H9 (cell line): ENCODE results near the gene CSTF3. TPM values are rescaled to one million over a fixed set of nuclear protein-coding genes. Genes with fewer than 3 reads are reported as not detected.

Experiments used
- DNase-seq: peaks from one replicate; pipeline ENCODE4 v3.0.0-alpha.2; 2017
- H2AFZ ChIP-seq: one replicate; pipeline ENCODE4 v1.6.1; 2013; ENCODE audit warnings: mild to moderate bottlenecking, low read length, control low read depth, moderate library complexity
- H2AK5ac ChIP-seq: 2 replicates; pipeline ENCODE4 v1.6.1; 2013; ENCODE audit warnings: low read length, control low read depth, mixed read lengths; ENCODE audit not compliant: insufficient read length
- H2BK120ac ChIP-seq: one replicate; pipeline ENCODE4 v1.6.1; 2013; ENCODE audit warnings: low read depth, mild to moderate bottlenecking, low read length, control low read depth, inconsistent platforms; ENCODE audit not compliant: poor library complexity, severe bottlenecking
- H2BK12ac ChIP-seq: 2 replicates; pipeline ENCODE4 v1.6.1; 2013; ENCODE audit warnings: low read length, control low read depth, mixed read lengths, low read depth; ENCODE audit not compliant: insufficient read length
- H2BK15ac ChIP-seq: 2 replicates; pipeline ENCODE4 v1.6.1; 2013; ENCODE audit warnings: low read depth, low read length, control low read depth
- H2BK20ac ChIP-seq: one replicate; pipeline ENCODE4 v1.6.1; 2013; ENCODE audit warnings: low read depth, mild to moderate bottlenecking, low read length, control low read depth, inconsistent platforms; ENCODE audit not compliant: poor library complexity, severe bottlenecking
- H2BK5ac ChIP-seq: 2 replicates; pipeline ENCODE4 v1.6.1; 2013; ENCODE audit warnings: low read length, control low read depth, mixed read lengths; ENCODE audit not compliant: insufficient read length
- H3K14ac ChIP-seq: 2 replicates; pipeline ENCODE4 v1.6.1; 2013; ENCODE audit warnings: low read length, control low read depth; ENCODE audit not compliant: insufficient read depth
- H3K18ac ChIP-seq: 2 replicates; pipeline ENCODE4 v1.6.1; 2013; ENCODE audit warnings: low read depth, mild to moderate bottlenecking, mixed read lengths, low read length, control low read depth; ENCODE audit not compliant: insufficient read length
- H3K23ac ChIP-seq: 2 replicates; pipeline ENCODE4 v1.6.1; 2013; ENCODE audit warnings: low read length, control low read depth, mixed read lengths, low read depth; ENCODE audit not compliant: insufficient read length
- H3K23me2 ChIP-seq: 2 replicates; pipeline ENCODE4 v1.6.1; 2013; ENCODE audit warnings: low read depth, mild to moderate bottlenecking, mixed read lengths, low read length, control low read depth; ENCODE audit not compliant: insufficient read length, poor library complexity, severe bottlenecking
- H3K27ac ChIP-seq: 2 replicates; pipeline ENCODE4 v1.5.1; 2013; ENCODE audit warnings: low read length, control low read depth, mixed read lengths, low read depth; ENCODE audit not compliant: insufficient read length
- H3K27me3 ChIP-seq: 2 replicates; pipeline ENCODE4 v1.6.1; 2013; ENCODE audit warnings: low read length, control low read depth, inconsistent platforms; ENCODE audit not compliant: insufficient read depth
- H3K4ac ChIP-seq: 2 replicates; pipeline ENCODE4 v1.6.1; 2013; ENCODE audit warnings: low read depth, mild to moderate bottlenecking, control low read depth, inconsistent platforms, low read length, moderate library complexity
- H3K4me1 ChIP-seq: 2 replicates; pipeline ENCODE4 v1.6.1; 2013; ENCODE audit warnings: low read length, control low read depth, inconsistent platforms; ENCODE audit not compliant: insufficient read depth
- H3K4me2 ChIP-seq: 2 replicates; pipeline ENCODE4 v1.6.1; 2013; ENCODE audit warnings: low read length, control low read depth, mixed read lengths; ENCODE audit not compliant: insufficient read length, insufficient read depth
- H3K56ac ChIP-seq: 2 replicates; pipeline ENCODE4 v1.6.1; 2013; ENCODE audit warnings: low read depth, mild to moderate bottlenecking, mixed read lengths, low read length, control low read depth; ENCODE audit not compliant: insufficient read length
- H3K79me1 ChIP-seq: 2 replicates; pipeline ENCODE4 v1.6.1; 2013; ENCODE audit warnings: low read depth, mild to moderate bottlenecking, moderate library complexity, low read length, control low read depth, inconsistent platforms; ENCODE audit not compliant: insufficient read depth, poor library complexity, severe bottlenecking
- H3K79me2 ChIP-seq: 2 replicates; pipeline ENCODE4 v1.6.1; 2013; ENCODE audit warnings: low read length, control low read depth, inconsistent platforms; ENCODE audit not compliant: insufficient read depth
- H3K9ac ChIP-seq: 2 replicates; pipeline ENCODE4 v1.6.1; 2013; ENCODE audit warnings: low read length, control low read depth, mixed read lengths; ENCODE audit not compliant: insufficient read length; ENCODE audit errors: extremely low read depth
- H3K9me3 ChIP-seq: one replicate; pipeline ENCODE4 v1.6.1; 2013; ENCODE audit warnings: low read depth, low read length, inconsistent platforms; ENCODE audit not compliant: control insufficient read depth
- H3T11ph ChIP-seq: one replicate; pipeline ENCODE4 v1.6.1; 2013; ENCODE audit warnings: mild to moderate bottlenecking, low read length, control low read depth, inconsistent platforms
- H4K20me1 ChIP-seq: one replicate; pipeline ENCODE4 v1.6.1; 2013; ENCODE audit not compliant: control insufficient read depth, insufficient read length, insufficient read depth
- H4K5ac ChIP-seq: 2 replicates; pipeline ENCODE4 v1.6.1; 2013; ENCODE audit warnings: low read depth, mild to moderate bottlenecking, mixed read lengths, low read length, control low read depth; ENCODE audit not compliant: insufficient read length
- H4K8ac ChIP-seq: replicated peaks from 2 replicates; pipeline ENCODE4 v1.6.1; 2013; ENCODE audit warnings: low read length, control low read depth, mixed read lengths, low read depth; ENCODE audit not compliant: insufficient read length
- H4K91ac ChIP-seq: 2 replicates; pipeline ENCODE4 v1.6.1; 2013; ENCODE audit warnings: low read depth, mild to moderate bottlenecking, moderate library complexity, mixed read lengths, low read length, control low read depth; ENCODE audit not compliant: insufficient read length
- H3K27ac Mint-ChIP-seq, 3 experiments: 2 replicates in 2 of 3; 3 replicates in 1 of 3; pipeline ENCODE4 v1.8.0; 2020 to 2021; ENCODE audit warnings: mixed read lengths in 3 of 3, mild to moderate bottlenecking in 1 of 3, moderate library complexity in 1 of 3
- H3K27me3 Mint-ChIP-seq: 2 replicates; pipeline ENCODE4 v1.8.0; 2021; ENCODE audit warnings: low read depth, mild to moderate bottlenecking, moderate library complexity, mixed read lengths
- H3K36me3 Mint-ChIP-seq, 3 experiments: 2 replicates in 2 of 3; 3 replicates in 1 of 3; pipeline ENCODE4 v1.8.0; 2020 to 2021; ENCODE audit warnings: low read depth in 3 of 3, mixed read lengths in 3 of 3; ENCODE audit not compliant: insufficient read depth in 1 of 3
- H3K4me1 Mint-ChIP-seq, 2 experiments: 2 replicates each; pipeline ENCODE4 v1.8.0; 2020; ENCODE audit warnings: mixed read lengths in 2 of 2
- H3K4me3 Mint-ChIP-seq, 2 experiments: 2 replicates in 1 of 2; 3 replicates in 1 of 2; pipeline ENCODE4 v1.8.0; 2020 to 2021; ENCODE audit warnings: mild to moderate bottlenecking in 2 of 2, mixed read lengths in 2 of 2, moderate library complexity in 1 of 2
- H3K9me3 Mint-ChIP-seq, 2 experiments: 2 replicates in 1 of 2; 3 replicates in 1 of 2; pipeline ENCODE4 v1.8.0; 2020; ENCODE audit warnings: mild to moderate bottlenecking in 2 of 2, mixed read lengths in 2 of 2, moderate library complexity in 1 of 2
- CTCF ChIP-seq: fragments of 200-600 bp; sonication (generic); conservative IDR thresholded peaks from 3 replicates; pipeline ENCODE4 v1.8.0; 2021; ENCODE audit warnings: antibody characterized with exemption, mild to moderate bottlenecking
- WGBS: extraction: QIAGEN DNeasy Blood & Tissue Kit; methylation state at CpG from one replicate; pipeline ENCODE4 v1.1.7; 2013; ENCODE audit warnings: missing lambda C conversion rate, low lambda C conversion rate, mixed read lengths; ENCODE audit not compliant: insufficient read length; ENCODE audit errors: extremely low coverage; 5-methylcytosine and 5-hydroxymethylcytosine counted together
- total RNA-seq: library from RNA; stranded (reverse); gene quantifications from 2 replicates; pipeline ENCODE4 v1.2.1, GENCODE V29; 2021

CSTF3 gene
- total RNA-seq, 1 experiment from 2014 or later, result 41.5 TPM

- Histone ChIP-seq H3K27me3 (no peaks in the 10 kb centered on the region), H2BK12ac (no peak overlapping the region), H3K4ac (no peak overlapping the region), H3K23me2 (no peaks in the 10 kb centered on the region), H3K9me3 (no peaks in the 10 kb centered on the region), H3K56ac (no peak overlapping the region), H2AFZ (no peak overlapping the region), H4K5ac (peak overlapping the region; percentile 72), H2BK15ac (no peak overlapping the region), H3K4me1 (no peaks in the 10 kb centered on the region), H3K4me2 (no peak overlapping the region), H3K79me1 (no peaks in the 10 kb centered on the region), H2AK5ac (no peak overlapping the region), H3K27ac (no peak overlapping the region), H3K9ac (no peak overlapping the region), H2BK120ac (no peak overlapping the region), H3K18ac (no peak overlapping the region), H3K23ac (no peak overlapping the region), H2BK5ac (no peak overlapping the region), H3T11ph (no peak overlapping the region), H4K8ac (no peak overlapping the region), H3K79me2 (no peaks in the 10 kb centered on the region), H4K91ac (no peak overlapping the region), H4K20me1 (no peaks in the 10 kb centered on the region), H3K14ac (no peak overlapping the region), H2BK20ac (no peak overlapping the region)
- no CpG with 5 or more reads among the region's 4 CpGs for WGBS
- Mint-ChIP-seq H3K4me1 (peaks cover 5 to 7% of the 10 kb centered on the region in 2 experiments; a peak in 1 of 4 replicates), H3K27ac (peak overlapping the region in 1 of 3 experiments; percentile 59; a peak in 1 of 7 replicates), H3K27me3 (no peaks in the 10 kb centered on the region; the same call in 1 of the 2 replicates), H3K4me3 (no peak overlapping the region), H3K36me3 (no peaks in the 10 kb centered on the region), H3K9me3 (peaks cover 0 to 3% of the 10 kb centered on the region in 2 experiments; a peak in 1 of 5 replicates)
- no peak for TF ChIP-seq CTCF
- no peak for DNase-seq
Observed at GRCh38 chr11:33207408-33207985, 46.2 kb upstream of the CSTF3 start.
